Uterus (tissue), 2 donors: ENCODE results near the gene MYO19.

Experiments
- POLR2A ChIP-seq, 2 donors: fragments of 450-650 bp; IDR thresholded peaks; one replicate each; pipeline ENCODE4 v1.6.1; 2016; ENCODE audit warnings: antibody characterized with exemption in 2 of 2, mild to moderate bottlenecking in 1 of 2, moderate library complexity in 1 of 2
- TF ChIP-seq, protein P1 (sequence below), 4 experiments: fragments of 200-600 bp in 2 of 4; fragments of 450-650 bp in 2 of 4; sonication (generic) in 2 of 4; IDR thresholded peaks; one replicate each; pipeline ENCODE4 v1.5.1; 2016 to 2019; ENCODE audit warnings: antibody characterized with exemption in 4 of 4, mild to moderate bottlenecking in 2 of 4, moderate library complexity in 1 of 4

DNA sequence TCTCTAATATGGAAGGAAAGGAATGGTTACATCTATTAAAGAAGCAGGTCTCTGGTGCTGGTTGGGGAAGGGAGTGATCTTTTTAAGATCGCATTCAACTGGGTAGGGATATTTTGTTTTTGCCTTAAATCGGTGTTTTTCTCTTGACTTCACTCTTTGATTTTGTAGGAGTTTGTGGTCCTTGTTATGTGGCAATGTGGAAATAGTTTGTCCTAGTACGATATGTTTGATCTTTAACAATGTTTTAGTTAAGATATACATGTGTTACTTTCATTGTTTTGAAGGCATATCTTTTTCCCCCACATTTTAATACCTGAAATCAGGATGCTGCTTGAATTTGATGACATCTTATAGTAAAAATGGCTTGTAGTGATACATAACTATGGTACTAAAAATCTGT, 18.8 kb upstream of the MYO19 start:
- TF ChIP-seq POLR2A (IDR thresholded peaks at IDR 0.05) = no peak
- TF ChIP-seq, protein P1, sequence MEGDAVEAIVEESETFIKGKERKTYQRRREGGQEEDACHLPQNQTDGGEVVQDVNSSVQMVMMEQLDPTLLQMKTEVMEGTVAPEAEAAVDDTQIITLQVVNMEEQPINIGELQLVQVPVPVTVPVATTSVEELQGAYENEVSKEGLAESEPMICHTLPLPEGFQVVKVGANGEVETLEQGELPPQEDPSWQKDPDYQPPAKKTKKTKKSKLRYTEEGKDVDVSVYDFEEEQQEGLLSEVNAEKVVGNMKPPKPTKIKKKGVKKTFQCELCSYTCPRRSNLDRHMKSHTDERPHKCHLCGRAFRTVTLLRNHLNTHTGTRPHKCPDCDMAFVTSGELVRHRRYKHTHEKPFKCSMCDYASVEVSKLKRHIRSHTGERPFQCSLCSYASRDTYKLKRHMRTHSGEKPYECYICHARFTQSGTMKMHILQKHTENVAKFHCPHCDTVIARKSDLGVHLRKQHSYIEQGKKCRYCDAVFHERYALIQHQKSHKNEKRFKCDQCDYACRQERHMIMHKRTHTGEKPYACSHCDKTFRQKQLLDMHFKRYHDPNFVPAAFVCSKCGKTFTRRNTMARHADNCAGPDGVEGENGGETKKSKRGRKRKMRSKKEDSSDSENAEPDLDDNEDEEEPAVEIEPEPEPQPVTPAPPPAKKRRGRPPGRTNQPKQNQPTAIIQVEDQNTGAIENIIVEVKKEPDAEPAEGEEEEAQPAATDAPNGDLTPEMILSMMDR (IDR thresholded peaks at IDR 0.05) = no peak
